ENCODE results near the gene ABCG4.

DNA sequence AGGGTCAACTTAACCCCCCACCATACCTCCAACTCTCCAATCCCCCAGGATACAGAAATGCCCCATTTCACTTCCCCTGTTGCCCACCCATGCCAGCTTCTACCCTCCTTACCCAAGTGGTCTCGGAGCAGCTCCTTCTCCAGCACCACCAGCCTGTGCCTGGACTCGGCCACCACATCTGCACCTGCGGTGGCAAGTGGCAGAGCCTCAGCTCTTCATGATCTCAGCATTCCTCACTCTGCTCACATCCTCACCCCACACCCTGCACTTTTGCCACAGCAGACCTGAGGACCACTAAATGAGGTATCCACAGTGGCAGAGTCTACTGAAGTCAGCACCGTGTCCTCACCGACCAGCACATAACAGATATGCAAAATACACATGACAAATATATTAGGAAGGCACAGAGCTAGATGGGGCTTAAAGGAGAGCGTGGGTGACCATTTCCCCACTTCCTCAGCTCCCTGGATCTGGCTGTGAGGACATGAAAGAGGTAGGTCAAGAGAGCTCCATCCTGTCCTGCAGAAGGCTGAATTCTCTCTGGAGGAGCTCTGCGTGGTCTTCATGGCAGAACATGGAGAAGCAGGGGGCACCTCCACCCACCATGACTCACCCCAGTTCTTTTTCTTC is 46.1 kb downstream of the ABCG4 start:
- TF ChIP-seq, protein P1, sequence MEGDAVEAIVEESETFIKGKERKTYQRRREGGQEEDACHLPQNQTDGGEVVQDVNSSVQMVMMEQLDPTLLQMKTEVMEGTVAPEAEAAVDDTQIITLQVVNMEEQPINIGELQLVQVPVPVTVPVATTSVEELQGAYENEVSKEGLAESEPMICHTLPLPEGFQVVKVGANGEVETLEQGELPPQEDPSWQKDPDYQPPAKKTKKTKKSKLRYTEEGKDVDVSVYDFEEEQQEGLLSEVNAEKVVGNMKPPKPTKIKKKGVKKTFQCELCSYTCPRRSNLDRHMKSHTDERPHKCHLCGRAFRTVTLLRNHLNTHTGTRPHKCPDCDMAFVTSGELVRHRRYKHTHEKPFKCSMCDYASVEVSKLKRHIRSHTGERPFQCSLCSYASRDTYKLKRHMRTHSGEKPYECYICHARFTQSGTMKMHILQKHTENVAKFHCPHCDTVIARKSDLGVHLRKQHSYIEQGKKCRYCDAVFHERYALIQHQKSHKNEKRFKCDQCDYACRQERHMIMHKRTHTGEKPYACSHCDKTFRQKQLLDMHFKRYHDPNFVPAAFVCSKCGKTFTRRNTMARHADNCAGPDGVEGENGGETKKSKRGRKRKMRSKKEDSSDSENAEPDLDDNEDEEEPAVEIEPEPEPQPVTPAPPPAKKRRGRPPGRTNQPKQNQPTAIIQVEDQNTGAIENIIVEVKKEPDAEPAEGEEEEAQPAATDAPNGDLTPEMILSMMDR (conservative IDR thresholded peaks at IDR 0.05; ENCODE audit: low read depth, low read length): no peak
- no peak for TF ChIP-seq EZH2 (IDR thresholded peaks at IDR 0.05; ENCODE audit: borderline replicate concordance, low read depth, low read length, poor library complexity, severe bottlenecking)
